ENCODE data around the gene C1orf105.

C1orf105 gene

DNA sequence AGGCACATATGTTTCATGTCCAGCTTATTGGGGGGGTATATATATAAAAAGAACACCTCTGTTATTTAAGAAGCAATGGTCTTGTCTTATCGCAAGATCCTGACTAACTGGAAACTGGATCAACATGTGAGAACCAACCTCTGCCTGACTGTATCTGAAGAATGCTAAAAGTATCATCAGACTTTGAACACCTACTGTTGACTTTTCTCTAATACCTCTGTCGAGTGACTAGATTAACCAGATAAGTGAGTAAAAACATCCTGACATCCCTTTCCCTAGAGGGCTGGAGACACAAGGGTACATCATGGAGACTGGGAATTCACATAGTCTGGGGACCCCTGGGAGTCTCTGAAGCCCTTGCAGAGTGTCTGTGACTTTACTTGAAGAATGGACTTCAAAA is 49.7 kb downstream of the C1orf105 start:
- H4K20me1 ChIP-seq (ENCODE audit: low read depth, low read length) = no peaks in the 10 kb centered on the region
- no peaks in the 10 kb centered on the region for H3K79me2 ChIP-seq (ENCODE audit: insufficient read depth, low read length)
- H3K9me2 ChIP-seq (replicated peaks; ENCODE audit: insufficient read depth, low read length) = no peaks in the 10 kb centered on the region
- no peaks in the 10 kb centered on the region for H3K36me3 ChIP-seq (ENCODE audit: low read length)
- H3K9me3 ChIP-seq (ENCODE audit: insufficient read depth, low read length) = no peaks in the 10 kb centered on the region
- TF ChIP-seq, protein P1, sequence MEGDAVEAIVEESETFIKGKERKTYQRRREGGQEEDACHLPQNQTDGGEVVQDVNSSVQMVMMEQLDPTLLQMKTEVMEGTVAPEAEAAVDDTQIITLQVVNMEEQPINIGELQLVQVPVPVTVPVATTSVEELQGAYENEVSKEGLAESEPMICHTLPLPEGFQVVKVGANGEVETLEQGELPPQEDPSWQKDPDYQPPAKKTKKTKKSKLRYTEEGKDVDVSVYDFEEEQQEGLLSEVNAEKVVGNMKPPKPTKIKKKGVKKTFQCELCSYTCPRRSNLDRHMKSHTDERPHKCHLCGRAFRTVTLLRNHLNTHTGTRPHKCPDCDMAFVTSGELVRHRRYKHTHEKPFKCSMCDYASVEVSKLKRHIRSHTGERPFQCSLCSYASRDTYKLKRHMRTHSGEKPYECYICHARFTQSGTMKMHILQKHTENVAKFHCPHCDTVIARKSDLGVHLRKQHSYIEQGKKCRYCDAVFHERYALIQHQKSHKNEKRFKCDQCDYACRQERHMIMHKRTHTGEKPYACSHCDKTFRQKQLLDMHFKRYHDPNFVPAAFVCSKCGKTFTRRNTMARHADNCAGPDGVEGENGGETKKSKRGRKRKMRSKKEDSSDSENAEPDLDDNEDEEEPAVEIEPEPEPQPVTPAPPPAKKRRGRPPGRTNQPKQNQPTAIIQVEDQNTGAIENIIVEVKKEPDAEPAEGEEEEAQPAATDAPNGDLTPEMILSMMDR (IDR thresholded peaks at IDR 0.05; ENCODE audit: insufficient read depth, low read length, poor library complexity, severe bottlenecking) = no peak
- no peak for TF ChIP-seq EZH2phosphoT487 (conservative IDR thresholded peaks at IDR 0.05; ENCODE audit: low read length)
- no peak overlapping the region for H2AFZ ChIP-seq (ENCODE audit: low read depth, low read length, severe bottlenecking)
- no peak overlapping the region for H3K4me3 ChIP-seq (ENCODE audit: insufficient read depth, low read length, poor library complexity, severe bottlenecking)
- H3K9ac ChIP-seq (ENCODE audit: low read length) = no peak overlapping the region
- no peak overlapping the region for H3K27ac ChIP-seq (ENCODE audit: low read depth, low read length)
- no peaks in the 10 kb centered on the region for H3K27me3 ChIP-seq (ENCODE audit: low read length)
- H3K4me2 ChIP-seq (ENCODE audit: low read depth, low read length, poor library complexity, severe bottlenecking) = no peak overlapping the region
- no peaks in the 10 kb centered on the region for H3F3A ChIP-seq (ENCODE audit: insufficient read depth)

DNA sequence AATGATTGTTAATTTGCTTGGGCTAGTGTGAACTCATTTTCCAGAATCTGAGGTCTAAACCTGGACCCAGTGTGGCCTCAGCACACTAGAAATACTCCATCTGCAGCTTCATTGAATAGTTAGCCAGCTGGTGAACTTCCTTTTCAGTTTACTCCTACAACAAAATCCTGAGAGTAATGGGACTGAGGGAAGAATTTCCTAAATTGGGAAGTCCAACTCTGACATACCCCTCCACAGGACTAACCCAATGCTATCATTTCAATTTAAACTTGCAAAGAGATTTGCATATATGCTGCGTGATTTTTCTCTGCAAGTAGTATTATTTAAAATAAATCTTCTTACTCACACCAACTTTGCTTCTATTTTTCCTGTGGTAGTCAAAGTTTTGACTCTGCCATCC is 51.2 kb downstream of the C1orf105 start:
- H3K4me2 ChIP-seq (ENCODE audit: low read depth, low read length, poor library complexity, severe bottlenecking) = no peak overlapping the region
- H3K27ac ChIP-seq (ENCODE audit: low read depth, low read length) = no peak overlapping the region
- no peaks in the 10 kb centered on the region for H3K9me3 ChIP-seq (ENCODE audit: insufficient read depth, low read length)
- H3K36me3 ChIP-seq (ENCODE audit: low read length) = no peaks in the 10 kb centered on the region
- TF ChIP-seq EZH2phosphoT487 (conservative IDR thresholded peaks at IDR 0.05; ENCODE audit: low read length) = no peak
- TF ChIP-seq, protein P1 (IDR thresholded peaks at IDR 0.05; ENCODE audit: insufficient read depth, low read length, poor library complexity, severe bottlenecking) = no peak
- no peak overlapping the region for H3K9ac ChIP-seq (ENCODE audit: low read length)
- no peaks in the 10 kb centered on the region for H3K79me2 ChIP-seq (ENCODE audit: insufficient read depth, low read length)
- H2AFZ ChIP-seq (ENCODE audit: low read depth, low read length, severe bottlenecking) = no peak overlapping the region
- H3K27me3 ChIP-seq (ENCODE audit: low read length) = no peaks in the 10 kb centered on the region
- H3K4me3 ChIP-seq (ENCODE audit: insufficient read depth, low read length, poor library complexity, severe bottlenecking) = no peak overlapping the region
- H3F3A ChIP-seq (ENCODE audit: insufficient read depth) = no peaks in the 10 kb centered on the region
- no peaks in the 10 kb centered on the region for H3K9me2 ChIP-seq (replicated peaks; ENCODE audit: insufficient read depth, low read length)
- no peaks in the 10 kb centered on the region for H4K20me1 ChIP-seq (ENCODE audit: low read depth, low read length)

DNA sequence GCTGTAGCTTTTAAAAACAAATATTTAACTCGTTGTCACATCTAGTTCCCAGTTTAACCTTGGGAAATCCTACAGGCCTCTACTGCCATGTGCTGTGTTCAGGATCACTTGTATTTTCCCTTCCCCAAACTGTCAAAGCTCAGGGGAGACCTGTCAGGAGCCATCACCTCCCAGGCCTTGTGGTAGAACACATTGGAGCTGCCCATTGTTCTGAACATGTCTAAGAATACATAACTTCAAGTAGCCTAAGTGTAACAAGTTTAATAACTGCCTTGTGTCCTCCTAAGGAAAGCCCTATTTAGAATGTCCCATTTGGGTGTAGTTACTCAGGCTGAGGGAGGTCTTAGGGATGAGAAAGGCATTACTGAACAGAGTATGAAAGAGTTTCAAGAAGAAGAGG is 52.0 kb downstream of the C1orf105 start:
- no peak for TF ChIP-seq EZH2phosphoT487 (conservative IDR thresholded peaks at IDR 0.05; ENCODE audit: low read length)
- TF ChIP-seq, protein P1 (IDR thresholded peaks at IDR 0.05; ENCODE audit: insufficient read depth, low read length, poor library complexity, severe bottlenecking) = no peak
- no peaks in the 10 kb centered on the region for H3K9me3 ChIP-seq (ENCODE audit: insufficient read depth, low read length)
- H3K9me2 ChIP-seq (replicated peaks; ENCODE audit: insufficient read depth, low read length) = no peaks in the 10 kb centered on the region
- H3K27ac ChIP-seq (ENCODE audit: low read depth, low read length) = no peak overlapping the region
- H3K27me3 ChIP-seq (ENCODE audit: low read length) = no peaks in the 10 kb centered on the region
- H2AFZ ChIP-seq (ENCODE audit: low read depth, low read length, severe bottlenecking) = no peak overlapping the region
- no peak overlapping the region for H3K4me3 ChIP-seq (ENCODE audit: insufficient read depth, low read length, poor library complexity, severe bottlenecking)
- no peaks in the 10 kb centered on the region for H3F3A ChIP-seq (ENCODE audit: insufficient read depth)
- no peaks in the 10 kb centered on the region for H3K36me3 ChIP-seq (ENCODE audit: low read length)
- no peak overlapping the region for H3K9ac ChIP-seq (ENCODE audit: low read length)
- no peak overlapping the region for H3K4me2 ChIP-seq (ENCODE audit: low read depth, low read length, poor library complexity, severe bottlenecking)
- H3K79me2 ChIP-seq (ENCODE audit: insufficient read depth, low read length) = no peaks in the 10 kb centered on the region
- no peaks in the 10 kb centered on the region for H4K20me1 ChIP-seq (ENCODE audit: low read depth, low read length)

All from SU-DHL-6 (cell line).